Stimulated activated CD4-positive, alpha-beta T cell treated with anti-CD3 and anti-CD28 coated beads, TNF-alpha, amount 100 ng/mL, for 4 hours (primary cell): ENCODE results near the gene TMEM120B.

Experiments used
- DNase-seq, 3 experiments: peaks; one replicate each; pipeline ENCODE4 v3.0.0-alpha.2; 2020; ENCODE audit warnings: low read depth in 3 of 3

TMEM120B gene

DNA sequence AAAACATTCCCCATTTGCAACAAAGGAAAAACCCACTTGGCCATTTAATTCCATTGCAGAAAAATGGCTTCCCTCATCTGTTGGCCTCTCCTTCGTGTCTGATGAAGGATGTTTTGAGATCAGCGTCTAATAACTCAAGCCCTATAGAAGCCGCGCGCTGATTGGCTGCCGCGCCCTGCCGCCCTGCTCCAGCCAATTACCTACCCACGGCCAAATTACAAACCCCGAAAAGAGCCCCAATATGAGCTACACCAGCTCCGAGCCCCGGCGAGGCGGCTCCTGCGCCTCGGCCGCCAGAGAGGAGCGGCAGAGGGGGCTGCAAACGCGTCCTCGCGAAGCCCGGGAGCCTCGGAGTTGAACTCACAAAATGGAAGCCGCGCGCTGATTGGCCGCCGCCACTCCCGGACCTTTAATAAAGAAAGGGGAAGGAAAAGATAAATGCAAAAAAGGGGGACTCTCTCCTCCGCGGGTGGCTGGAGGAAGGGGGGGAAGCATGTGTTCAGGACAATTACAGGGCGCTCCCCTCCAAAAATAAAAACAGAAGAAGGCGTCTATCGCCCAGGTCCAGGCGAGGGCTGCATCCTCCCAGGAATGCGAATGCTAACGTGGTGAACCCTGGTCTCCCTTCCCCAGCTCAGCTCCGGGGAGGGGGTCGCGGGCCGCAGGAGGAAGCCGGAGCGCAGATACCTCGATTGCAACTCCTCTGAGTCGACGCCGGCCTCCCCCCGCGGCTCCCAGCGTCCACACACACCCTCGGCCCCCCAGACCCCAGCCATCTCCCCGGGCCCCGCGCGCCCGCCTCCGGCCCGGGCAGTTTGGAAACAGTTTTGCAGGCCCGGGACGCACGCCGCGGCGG, 90.5 kb downstream of the TMEM120B start:
- DNase-seq, result peak; percentile 72 to 74 (median 73)

DNA sequence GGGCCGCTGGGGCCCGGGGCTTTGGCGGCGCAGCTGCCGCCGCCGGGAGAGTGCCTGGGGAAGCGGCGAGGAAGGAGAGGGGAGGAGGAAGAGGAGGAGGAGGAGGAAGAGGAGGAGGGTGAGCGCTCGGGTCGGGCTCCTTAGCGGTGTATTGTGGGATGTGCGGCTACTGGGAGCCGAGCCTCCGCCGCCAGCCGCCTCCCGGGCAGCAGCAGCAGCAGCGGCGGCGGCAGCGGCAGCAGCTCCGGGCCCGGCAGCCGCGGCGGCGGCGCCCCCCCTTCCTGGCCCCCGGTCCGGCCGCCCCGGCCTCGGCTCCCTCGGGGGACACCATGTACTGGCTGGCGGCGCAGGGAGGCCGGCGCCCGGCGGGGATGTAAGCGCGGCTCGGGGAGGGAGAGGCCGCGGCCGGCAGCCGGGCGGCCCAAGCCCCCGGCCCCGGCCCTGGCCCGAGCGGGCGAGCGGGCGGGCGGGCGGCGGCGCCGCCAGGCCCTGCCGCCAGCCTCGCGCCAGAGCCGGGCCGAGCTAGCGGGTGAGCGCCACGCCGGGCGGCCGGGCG, 91.4 kb downstream of the TMEM120B start, which contains the start of gene SETD1B:
Gene SETD1B (plus strand): TSS at position 149 of the 556 bp plus-strand sequence. CDS start 729 bp downstream, outside the sequence.
- no peak for DNase-seq

DNA sequence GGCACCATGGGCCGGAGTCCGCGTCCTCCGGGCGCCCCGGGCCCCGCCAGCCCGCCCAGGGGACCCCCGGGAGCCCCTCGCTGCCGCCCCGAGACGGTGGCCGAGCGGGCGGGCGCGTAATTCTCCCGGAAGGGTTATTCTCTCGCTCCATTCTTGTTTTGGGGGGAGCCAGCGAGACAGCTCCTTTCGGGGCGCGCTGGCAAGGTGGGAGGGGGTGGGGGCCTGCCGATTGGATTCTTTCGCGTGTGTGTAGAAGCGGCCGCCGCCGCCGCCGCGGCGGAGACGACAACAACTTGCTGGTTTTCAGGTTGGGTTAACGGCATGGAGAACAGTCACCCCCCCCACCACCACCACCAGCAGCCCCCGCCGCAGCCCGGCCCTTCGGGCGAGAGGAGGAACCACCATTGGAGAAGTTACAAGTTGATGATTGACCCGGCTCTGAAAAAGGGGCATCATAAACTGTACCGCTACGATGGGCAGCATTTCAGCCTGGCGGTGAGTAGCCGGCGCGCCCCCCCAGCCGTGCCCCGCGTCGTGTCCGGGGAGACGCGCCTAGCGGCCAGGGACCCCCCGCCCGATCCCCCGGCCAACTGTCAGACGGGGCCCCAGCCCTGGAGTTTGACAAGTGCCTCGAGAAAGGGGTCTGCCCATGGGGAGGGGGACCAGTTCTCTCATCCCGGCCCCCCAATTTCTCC, 92.0 kb downstream of the TMEM120B start:
- DNase-seq, result no peak

DNA sequence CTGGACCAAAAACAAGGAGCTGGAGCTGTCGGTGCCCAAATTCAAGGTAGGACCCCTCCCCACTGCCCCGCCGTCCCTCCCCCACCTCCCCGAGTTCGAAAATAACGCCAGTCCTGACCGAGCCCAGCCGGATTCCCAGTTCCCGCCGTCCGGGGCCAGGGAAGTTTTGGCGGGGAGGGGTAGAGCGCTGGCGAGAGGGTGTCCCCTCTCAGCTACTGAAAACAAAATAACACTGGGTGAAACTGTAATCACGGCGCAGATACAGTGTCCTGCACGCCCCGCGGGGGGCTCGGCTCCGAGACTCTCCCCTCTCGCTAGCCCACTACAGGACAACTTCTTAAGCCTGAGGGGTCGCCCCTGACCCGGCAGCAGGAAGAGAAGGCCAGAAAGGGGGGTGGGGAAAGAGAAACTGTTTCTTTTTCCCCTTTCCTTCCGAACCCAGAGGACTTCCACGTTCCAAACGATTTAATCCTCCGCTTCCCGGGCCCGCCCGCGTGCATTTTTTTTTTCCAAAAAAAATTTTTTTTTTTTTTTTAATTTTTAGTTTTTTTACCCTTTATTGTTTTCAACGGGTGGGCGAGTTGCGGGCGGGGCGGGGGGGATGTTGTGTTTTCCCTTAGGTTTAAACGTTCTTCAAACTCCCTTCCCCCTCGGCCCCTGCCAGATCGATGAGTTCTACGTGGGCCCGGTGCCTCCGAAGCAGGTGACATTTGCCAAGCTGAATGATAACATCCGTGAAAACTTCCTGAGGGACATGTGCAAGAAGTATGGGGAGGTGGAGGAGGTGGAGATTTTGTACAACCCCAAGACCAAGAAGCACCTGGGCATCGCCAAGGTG, 92.8 kb downstream of the TMEM120B start:
- no peak for DNase-seq

DNA sequence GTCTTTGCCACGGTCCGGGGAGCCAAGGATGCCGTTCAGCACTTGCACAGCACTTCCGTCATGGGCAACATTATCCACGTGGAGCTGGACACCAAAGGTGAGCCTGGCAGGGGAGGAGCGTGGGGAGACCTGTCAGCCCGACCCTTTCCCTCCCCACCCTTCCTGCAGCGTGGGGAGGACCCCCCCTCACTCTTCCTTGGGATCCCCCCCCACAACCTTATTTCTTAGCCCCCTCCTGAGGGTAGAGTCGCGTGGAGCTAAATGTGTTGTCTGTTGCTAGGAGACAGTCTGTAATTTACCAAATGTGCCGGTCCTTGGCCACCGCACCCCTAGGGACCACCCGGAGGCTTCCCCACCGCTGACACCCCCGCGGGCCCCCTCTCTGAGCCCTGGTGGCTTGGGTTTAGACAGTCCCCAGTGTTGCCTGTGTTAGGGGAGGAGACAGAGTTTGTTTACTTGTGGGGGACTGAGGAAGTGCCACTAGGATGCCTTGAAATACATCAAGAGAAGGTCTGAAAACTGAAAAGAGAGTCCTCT, 93.5 kb downstream of the TMEM120B start:
- DNase-seq, result no peak

DNA sequence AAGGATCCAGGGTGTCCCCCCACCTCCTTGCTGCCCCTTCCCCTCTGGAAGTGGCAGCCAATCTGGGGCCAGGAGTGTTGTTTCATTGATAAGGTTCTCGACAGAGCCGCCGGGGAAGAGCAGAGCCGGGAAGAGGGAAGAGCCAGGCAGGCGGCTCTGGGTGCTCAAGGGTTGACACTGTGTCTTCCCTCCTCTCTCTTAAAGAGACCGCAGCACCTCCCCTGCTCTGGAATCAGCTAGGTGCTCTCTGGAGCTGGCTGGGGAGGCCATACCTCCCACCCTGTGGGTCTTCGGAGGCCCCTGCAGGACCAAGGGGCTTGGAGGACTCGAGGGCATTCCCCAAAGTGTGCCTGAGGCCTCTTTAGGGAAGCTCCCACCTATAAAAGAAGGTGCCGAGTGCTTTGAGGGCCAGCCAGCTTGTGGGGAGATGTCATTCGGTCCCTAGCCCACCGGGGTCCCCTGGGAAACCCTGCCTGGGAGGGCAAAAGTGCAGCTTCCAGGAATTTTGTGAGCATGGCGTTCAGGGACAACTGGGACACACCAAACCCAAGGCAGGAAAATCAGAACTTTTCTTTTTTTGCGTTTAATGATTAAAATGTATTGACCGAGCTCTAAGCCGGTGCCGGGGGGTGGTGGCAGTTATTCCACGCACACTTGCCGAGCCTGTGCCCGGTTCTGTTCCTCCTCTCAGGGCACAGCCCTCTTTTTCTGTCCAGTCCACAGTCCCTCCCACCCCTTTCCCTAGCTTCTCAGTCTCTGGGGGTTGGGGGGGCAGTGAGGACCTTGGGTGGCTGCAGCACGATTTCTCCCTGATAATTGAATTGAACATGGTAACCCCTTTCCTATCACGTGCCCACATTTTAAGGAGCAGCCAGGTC, 94.2 kb downstream of the TMEM120B start:
- DNase-seq, result no peak

DNA sequence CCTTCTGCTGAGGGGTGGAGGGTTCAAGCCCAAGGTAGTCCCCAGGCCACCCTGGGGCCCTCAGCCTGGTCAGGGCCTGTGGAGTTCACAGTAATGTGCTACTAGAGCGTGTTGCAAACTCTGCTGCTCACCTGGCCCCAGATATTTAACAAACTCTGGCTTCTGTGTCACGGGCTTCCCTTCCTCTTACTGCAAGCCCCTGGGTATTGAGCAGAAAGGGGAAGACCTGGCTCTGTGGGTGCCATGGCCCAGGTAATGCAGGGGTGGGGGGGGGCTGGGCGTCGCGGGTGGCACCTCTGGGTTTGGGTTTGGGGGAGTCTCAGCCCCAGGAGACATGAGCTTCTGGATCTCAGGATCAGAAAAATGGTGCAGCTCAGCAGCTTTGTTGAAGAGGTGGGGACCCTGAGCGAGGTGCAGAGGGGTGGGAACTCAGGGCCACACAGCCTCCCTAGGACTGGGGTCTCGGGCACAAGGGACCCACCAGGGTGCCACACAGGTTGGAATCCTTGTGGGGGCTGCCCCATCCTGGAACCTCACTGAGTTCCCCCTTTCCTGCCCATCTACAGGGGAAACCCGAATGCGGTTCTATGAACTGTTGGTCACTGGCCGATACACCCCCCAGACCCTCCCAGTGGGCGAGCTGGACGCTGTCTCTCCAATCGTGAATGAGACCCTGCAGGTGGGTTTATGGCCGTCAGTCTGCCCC, 95.2 kb downstream of the TMEM120B start:
- no peak for DNase-seq

DNA sequence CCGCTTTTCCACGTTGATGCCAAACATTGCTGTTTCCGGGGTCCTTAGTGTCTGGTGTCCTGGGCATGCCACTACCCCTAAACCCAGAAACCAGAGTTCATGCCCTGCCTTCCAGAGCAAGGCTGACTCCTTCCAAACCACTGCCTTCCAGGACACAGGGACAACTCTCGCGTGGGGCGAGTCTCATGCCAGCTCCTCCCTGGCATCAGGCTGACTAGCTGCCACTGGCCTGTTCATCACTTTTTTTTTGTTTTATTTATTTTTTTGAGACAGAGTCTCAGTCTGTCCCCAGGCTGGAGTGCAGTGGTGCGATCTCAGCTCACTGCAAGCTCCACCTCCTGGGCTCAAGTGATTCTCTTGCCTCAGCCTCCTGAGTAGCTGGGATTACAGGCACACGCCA, 96.1 kb downstream of the TMEM120B start:
- no peak for DNase-seq

DNA sequence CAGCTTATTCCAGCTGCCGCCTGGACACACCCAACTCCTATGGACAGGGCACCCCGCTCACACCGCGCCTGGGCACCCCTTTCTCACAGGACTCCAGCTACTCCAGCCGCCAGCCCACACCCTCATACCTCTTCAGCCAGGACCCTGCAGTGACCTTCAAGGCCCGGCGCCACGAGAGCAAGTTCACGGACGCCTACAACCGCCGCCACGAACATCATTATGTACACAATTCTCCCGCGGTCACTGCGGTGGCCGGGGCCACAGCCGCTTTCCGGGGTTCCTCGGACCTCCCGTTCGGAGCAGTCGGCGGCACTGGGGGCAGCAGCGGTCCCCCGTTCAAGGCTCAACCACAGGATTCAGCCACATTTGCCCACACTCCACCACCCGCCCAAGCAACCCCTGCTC, 97.2 kb downstream of the TMEM120B start:
- no peak for DNase-seq

DNA sequence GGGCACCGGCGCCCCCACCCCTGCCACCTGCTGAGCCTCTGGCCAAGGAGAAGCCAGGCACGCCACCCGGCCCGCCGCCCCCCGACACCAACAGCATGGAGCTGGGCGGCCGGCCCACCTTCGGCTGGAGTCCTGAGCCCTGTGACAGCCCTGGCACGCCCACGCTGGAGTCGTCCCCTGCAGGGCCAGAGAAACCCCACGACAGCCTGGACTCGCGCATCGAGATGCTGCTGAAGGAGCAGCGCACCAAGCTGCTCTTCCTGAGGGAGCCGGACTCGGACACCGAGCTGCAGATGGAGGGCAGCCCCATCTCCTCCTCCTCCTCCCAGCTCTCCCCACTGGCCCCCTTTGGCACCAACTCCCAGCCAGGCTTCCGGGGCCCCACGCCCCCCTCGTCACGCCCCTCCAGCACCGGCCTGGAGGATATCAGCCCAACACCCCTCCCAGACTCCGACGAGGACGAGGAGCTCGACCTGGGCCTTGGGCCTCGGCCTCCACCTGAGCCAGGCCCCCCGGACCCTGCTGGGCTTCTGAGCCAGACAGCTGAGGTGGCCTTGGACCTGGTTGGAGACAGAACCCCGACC, 97.8 kb downstream of the TMEM120B start:
- no peak for DNase-seq

DNA sequence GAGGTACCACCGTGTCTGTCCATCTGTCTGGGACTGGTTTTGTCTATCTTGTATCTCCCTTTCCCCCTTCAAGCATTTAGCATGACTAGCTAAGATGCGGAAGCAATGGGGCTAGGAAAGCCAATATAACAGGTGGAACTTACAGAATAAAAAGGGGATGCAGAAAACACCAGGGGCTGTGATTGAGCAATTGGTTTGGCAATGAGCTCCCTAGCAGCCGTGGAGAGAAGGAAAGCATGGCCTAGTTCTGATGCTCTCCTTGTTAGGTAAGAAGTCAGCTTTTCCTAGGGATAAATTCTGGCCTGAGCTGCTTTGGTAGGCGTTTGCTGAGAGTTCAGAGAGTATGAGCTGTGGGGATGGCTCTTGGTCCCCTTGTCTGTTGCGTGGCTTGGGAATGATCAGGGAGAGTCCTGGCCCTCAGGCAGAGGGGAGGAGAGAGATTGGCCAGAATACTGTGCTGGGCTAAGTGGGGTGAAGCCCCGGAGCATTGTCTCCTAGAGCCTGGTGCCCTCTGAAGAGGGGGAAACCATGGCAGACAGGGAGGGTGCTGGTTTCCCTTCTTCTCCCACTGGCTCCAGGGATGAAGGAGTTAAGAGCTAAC, 98.4 kb downstream of the TMEM120B start:
- DNase-seq, result no peak

DNA sequence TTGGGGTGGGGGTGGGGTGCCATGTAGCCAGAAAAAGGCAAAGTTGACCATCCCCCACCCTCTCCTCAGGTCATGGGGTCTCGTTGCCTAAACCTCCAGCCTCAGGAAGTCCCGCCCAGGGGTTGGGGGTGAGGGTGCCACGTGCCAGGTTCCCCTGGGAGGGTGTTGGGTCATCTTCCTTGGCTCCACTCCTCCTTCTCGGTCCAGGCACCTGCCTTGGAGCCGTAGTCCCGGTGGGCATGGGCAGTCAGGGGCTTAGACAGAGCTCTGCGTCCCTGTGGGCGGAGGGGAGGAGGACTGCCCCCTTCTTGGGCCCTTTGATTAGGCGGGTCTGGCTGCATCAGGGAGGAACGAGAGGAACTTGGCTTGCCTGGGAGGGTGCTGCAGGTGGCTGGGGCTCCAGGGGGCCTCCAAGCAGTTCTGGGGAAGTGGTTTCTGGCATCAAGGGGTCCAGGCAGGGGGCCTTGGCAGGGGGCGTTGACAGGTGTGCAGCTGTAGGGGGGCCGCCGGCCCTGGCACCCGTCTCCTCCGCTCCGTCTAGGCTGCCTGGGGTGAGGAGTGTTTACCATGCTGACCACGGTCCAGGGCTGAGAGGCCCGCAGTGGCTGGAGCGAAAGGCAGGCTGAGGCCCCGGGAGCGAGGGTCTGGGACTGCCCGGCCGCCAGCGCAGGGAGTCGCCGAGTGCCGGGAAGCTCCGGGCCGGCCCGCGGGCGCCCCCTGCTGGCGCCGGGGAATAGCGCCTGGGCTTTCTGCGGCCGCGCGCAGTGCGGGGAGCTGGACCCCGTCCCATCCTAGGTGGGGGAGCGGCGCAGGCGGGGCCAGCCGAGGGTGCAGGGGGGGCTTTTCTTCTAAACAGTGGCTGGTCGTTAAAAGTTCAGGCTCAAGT, 99.1 kb downstream of the TMEM120B start:
- no peak for DNase-seq

DNA sequence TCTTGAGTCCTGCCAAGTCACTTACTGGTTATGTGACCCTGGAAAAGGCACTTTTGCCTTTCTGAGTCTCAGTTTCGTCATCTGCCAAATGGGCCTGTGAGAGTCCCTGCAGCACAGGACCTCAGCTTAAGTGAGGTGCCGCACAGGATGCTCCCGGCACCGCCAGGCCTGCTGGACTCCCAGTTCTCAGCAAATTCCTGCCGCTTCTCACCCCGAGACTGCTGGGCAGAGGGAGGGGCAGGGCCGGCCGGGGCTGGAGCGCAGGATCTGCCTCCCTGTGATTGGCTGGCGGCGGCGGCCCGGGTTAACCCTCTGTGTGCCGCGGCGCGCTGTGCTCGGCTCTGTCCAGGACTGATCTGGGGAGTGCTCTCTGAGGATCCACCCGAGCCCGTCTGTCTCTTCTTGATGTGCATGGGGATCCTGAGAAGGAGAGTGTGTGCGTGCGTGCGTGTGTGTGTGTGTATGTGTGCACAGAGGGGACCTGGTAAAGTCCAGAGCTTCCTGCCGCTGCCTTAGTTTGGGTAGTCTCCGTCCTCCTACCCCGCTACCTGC, 99.8 kb downstream of the TMEM120B start:
- no peak for DNase-seq

DNA sequence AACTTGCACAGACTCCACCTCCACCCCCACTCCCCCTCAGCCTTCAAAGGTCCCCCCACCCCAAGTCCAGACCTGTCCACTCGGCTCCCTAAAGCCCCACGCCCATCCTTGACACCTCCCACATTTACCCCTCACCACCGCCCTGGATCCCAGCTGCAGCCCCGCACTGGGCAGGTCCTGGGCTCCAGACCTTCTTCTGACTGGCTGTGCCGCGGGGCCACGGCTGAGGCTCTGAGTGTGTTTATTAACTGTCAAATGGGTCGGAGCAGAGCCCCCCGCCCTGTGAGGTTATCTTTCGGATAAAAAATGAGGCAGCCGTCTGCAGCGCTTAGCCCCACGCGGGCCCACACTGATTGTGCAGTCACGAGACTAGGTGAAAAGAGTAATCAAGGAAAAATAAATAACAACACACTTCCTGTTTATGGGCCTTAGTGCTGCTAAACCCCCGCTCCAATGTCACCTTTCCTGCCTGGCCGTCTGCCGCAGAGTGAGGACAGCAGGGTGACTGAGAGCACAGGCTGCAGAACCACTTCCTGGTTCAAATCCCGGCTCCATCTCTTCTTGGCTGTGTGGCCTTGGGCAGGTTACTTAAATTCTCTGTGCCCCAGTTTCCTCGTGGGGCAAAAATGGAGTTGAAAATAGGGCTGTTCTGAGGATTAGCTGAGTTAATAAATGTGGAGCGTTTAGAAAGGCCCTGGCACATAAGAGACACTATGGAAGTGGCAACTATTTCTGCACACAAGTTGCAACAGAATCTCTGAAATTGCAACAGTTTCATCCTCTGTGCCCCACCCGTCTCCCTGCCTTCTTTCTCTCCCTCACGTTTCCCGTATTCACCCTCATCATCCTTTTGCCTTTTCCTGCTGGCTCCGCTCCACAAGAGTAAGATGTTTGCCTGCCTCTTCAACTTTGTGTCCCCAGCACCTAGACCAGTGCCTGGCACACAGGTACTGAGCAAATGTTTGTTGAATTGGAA, 100.7 kb downstream of the TMEM120B start:
- DNase-seq, result no peak

DNA sequence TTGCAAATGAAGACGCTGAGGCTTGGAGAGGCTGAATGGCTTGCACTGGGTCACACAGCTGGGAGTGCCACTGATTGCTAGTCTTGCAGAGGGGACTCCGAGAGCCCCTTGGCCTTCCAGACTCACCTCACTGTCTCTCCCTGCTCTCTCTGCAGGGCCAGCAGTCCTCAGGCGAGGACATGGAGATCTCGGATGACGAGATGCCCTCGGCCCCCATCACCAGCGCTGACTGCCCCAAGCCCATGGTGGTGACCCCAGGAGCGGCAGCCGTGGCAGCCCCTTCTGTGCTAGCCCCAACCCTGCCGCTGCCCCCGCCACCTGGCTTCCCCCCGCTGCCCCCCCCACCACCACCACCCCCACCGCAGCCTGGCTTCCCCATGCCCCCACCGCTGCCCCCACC, 101.4 kb downstream of the TMEM120B start:
- no peak for DNase-seq

DNA sequence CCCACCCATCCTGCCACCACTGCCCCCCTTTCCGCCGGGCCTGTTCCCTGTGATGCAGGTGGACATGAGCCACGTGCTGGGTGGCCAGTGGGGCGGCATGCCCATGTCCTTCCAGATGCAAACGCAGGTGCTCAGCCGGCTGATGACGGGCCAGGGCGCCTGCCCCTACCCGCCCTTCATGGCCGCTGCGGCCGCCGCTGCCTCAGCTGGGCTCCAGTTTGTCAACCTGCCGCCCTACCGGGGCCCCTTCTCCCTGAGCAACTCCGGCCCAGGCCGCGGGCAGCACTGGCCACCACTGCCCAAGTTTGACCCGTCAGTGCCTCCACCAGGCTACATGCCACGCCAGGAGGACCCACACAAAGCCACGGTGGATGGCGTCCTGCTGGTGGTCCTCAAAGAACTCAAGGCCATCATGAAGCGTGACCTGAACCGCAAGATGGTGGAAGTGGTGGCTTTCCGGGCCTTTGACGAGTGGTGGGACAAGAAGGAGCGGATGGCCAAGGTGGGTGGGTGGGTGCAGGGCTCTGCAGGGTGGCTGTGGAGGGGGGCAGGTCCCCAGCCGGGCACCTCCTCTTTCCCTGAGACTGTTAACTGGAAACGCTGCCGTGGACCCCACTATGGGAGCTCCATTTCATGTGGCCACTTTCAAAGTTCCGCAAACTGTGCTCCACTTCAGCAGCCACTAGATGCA, 102.0 kb downstream of the TMEM120B start:
- no peak for DNase-seq
